Body of pancreas (tissue), 4 donors: ENCODE results near the gene DNM3. TPM values are rescaled to one million over a fixed set of nuclear protein-coding genes. Genes with fewer than 3 reads are reported as not detected.

ENCODE experiments used
- ATAC-seq: fragments of 150-250 bp; one replicate; pipeline ENCODE4 v1.9.1; 2016
- DNase-seq, 4 donors: peaks; one replicate each; pipeline ENCODE4 v3.0.0-alpha.2; 2019
- H3K27ac ChIP-seq, 4 donors: fragments of 200-600 bp; sonication (generic); 1 replicate in 3 of 4; 2 replicates in 1 of 4; pipeline versions ENCODE4 v1.5.1 to v1.6.1; 2016 to 2019; ENCODE audit warnings: mild to moderate bottlenecking in 1 of 4, mixed read lengths in 1 of 4, moderate library complexity in 1 of 4
- H3K27me3 ChIP-seq, 2 donors: fragments of 200-600 bp; sonication (generic); one replicate each; pipeline ENCODE4 v1.6.0; 2016; ENCODE audit warnings: mild to moderate bottlenecking in 1 of 2
- H3K36me3 ChIP-seq, 2 donors: fragments of 200-600 bp; sonication (generic); replicated peaks in 1 of 2; 2 replicates each; pipeline ENCODE4 v1.5.1; 2016; ENCODE audit warnings: low read depth in 2 of 2; ENCODE audit not compliant: insufficient read depth in 1 of 2
- H3K4me1 ChIP-seq: fragments of 200-600 bp; sonication (generic); one replicate; pipeline ENCODE4 v1.6.0; 2016
- H3K4me3 ChIP-seq, 2 donors: fragments of 200-600 bp; sonication (generic); 1 replicate in 1 of 2; 2 replicates in 1 of 2; pipeline ENCODE4 v1.5.1; 2016 to 2019
- H3K9me3 ChIP-seq, 3 donors: fragments of 200-600 bp; sonication (generic); 1 replicate in 2 of 3; 2 replicates in 1 of 3; pipeline ENCODE4 v1.5.1; 2016
- POLR2A ChIP-seq, 3 donors: fragments of 450-650 bp; IDR thresholded peaks; one replicate each; pipeline ENCODE4 v1.6.1; 2016; ENCODE audit warnings: antibody characterized with exemption in 3 of 3, mild to moderate bottlenecking in 2 of 3
- WGBS, 2 donors: methylation state at CpG; one replicate each; pipeline ENCODE4 v1.1.5; 2017; 5-methylcytosine and 5-hydroxymethylcytosine counted together
- intact Hi-C: fragments of 100-400 bp; cut with DNase I; formaldehyde crosslinking; loops from one replicate; pipeline ENCODE4 v1.15.1; 2023
- total RNA-seq, 2 donors: library from RNA; depleted of rRNA; stranded (reverse); fragments of >200 nt; gene quantifications; one replicate each; pipeline ENCODE4 v1.1.0, GENCODE V29; 2016
- TF ChIP-seq, protein P1 (sequence below), 7 experiments: fragments of 450-650 bp in 4 of 7; fragments of 200-600 bp in 3 of 7; sonication (generic) in 3 of 7; IDR thresholded peaks; one replicate each; pipeline ENCODE4 v1.5.1; 2016 to 2019; ENCODE audit warnings: antibody characterized with exemption in 7 of 7

The DNM3 gene
- total RNA-seq, 2 donors from 2014 or later, result 2.9 to 4.0 TPM

DNA sequence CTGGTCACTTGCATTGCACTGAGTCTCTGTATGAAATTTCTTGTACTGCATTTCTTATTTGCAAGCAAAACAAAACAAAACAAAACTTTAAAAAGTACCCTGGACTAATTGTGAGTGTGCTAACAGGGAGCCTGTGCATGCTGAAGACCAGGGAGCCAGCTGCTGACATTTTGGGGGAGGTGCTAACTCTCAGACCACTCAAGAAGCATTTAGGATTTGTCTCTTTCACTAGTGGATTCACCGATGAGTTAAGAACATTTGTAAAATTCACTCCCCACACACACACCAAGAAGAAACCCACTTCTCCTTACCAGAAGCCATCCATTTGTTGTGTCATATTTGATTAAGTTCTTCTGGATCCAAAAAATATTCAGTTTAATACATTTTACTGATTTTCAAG, 483.5 kb downstream of the DNM3 start:
- Histone ChIP-seq H3K36me3 (no peaks in the 10 kb centered on the region), H3K27ac (no peak overlapping the region), H3K4me1 (peaks cover 19% of the 10 kb centered on the region), H3K9me3 (no peaks in the 10 kb centered on the region), H3K27me3 (no peaks in the 10 kb centered on the region), H3K4me3 (no peak overlapping the region)
- TF ChIP-seq, protein P1, sequence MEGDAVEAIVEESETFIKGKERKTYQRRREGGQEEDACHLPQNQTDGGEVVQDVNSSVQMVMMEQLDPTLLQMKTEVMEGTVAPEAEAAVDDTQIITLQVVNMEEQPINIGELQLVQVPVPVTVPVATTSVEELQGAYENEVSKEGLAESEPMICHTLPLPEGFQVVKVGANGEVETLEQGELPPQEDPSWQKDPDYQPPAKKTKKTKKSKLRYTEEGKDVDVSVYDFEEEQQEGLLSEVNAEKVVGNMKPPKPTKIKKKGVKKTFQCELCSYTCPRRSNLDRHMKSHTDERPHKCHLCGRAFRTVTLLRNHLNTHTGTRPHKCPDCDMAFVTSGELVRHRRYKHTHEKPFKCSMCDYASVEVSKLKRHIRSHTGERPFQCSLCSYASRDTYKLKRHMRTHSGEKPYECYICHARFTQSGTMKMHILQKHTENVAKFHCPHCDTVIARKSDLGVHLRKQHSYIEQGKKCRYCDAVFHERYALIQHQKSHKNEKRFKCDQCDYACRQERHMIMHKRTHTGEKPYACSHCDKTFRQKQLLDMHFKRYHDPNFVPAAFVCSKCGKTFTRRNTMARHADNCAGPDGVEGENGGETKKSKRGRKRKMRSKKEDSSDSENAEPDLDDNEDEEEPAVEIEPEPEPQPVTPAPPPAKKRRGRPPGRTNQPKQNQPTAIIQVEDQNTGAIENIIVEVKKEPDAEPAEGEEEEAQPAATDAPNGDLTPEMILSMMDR (IDR thresholded peaks at IDR 0.05), result no peak
- no peak for TF ChIP-seq POLR2A (IDR thresholded peaks at IDR 0.05)
- intact Hi-C loops, result no loop called here
- ATAC-seq (no peak), DNase-seq (no peak)
- WGBS, 2 donors, result 86 to 93% methylated on average over 1 of the region's 1 CpG

DNA sequence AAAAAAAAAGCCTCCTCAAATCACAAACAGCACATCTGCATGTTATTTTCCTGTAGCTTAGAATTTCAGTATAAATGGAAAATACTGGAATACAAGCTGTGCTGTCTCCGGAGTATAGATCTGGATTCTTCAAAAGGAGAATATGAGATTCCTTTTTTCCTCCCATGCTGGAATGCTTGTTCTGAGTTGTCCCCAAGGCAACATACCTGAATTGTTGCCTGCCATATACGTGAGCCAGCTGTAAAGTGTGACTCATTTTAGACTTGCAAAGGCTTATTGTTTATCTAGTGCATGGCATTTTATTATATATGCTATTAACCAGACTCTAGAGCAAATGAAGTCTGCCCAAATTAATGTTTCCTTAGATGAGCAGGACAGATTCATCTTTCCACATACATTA, 484.2 kb downstream of the DNM3 start:
- Histone ChIP-seq H3K4me3 (no peak overlapping the region), H3K9me3 (no peaks in the 10 kb centered on the region), H3K4me1 (peaks cover 19% of the 10 kb centered on the region), H3K27ac (no peak overlapping the region), H3K27me3 (no peaks in the 10 kb centered on the region), H3K36me3 (no peaks in the 10 kb centered on the region)
- 61 to 89% methylated on average over 2 of the region's 2 CpGs for whole genome bisulfite sequencing, 2 donors
- intact Hi-C loops, result no loop called here
- no peak for TF ChIP-seq POLR2A (IDR thresholded peaks at IDR 0.05)
- TF ChIP-seq, protein P1 (IDR thresholded peaks at IDR 0.05), result no peak
- ATAC-seq (no peak), DNase-seq (no peak)

DNA sequence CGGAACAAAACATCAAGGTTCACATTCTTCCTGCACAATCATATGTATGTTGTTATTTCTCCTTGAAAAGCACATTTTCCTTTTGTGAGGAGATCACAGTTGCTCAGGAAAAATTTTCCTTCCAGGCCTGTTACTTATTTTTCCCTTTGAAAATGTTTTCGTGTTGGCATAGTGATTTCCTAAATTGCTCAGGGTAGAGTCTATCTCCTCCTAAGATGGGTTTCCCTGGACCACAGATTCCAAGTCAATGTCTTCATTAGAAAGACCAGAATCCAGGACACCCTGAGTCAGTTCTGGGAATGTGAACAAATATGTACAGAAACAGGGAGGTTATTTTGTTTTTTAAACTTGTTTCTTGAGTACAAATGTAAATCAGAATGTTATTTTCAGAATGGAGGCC, 484.8 kb downstream of the DNM3 start:
- no peak for ATAC-seq
- no peak for DNase-seq
- intact Hi-C loops, result no loop called here
- H3K36me3 ChIP-seq, result no peaks in the 10 kb centered on the region
- WGBS, 2 donors, result 93 to 100% methylated on average over 2 of the region's 2 CpGs
- no peak overlapping the region for H3K27ac ChIP-seq
- H3K4me1 ChIP-seq, result peaks cover 19% of the 10 kb centered on the region
- H3K27me3 ChIP-seq, result no peaks in the 10 kb centered on the region
- TF ChIP-seq, protein P1 (IDR thresholded peaks at IDR 0.05), result no peak
- no peak for TF ChIP-seq POLR2A (IDR thresholded peaks at IDR 0.05)
- H3K4me3 ChIP-seq, result no peak overlapping the region
- no peaks in the 10 kb centered on the region for H3K9me3 ChIP-seq

DNA sequence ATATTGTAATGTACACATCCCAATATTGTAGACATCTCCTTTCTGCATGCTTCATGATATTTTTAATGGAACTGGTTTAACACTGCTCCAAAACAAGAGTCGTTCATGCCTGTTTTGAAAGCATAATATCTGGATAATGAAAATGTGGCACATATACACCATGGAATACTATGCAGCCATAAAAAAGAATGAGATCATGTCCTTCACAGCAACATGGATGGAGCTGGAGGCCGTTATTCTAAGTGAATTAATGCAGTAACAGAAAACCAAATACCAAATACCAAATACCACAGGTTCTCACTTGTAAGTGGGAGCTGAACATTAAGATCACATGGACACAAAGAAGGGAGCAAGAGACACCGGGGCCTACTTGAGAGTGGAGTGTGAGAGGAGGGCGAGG, 487.0 kb downstream of the DNM3 start:
- H3K4me1 ChIP-seq, result peaks cover under 1% of the 10 kb centered on the region
- no peaks in the 10 kb centered on the region for H3K27me3 ChIP-seq
- intact Hi-C loops, result no loop called here
- DNase-seq (no peak), ATAC-seq (no peak)
- WGBS, 2 donors, result 81 to 83% methylated on average over 4 of the region's 4 CpGs
- no peak overlapping the region for H3K27ac ChIP-seq
- H3K9me3 ChIP-seq, result no peaks in the 10 kb centered on the region
- H3K36me3 ChIP-seq, result no peaks in the 10 kb centered on the region
- TF ChIP-seq, protein P1 (IDR thresholded peaks at IDR 0.05), result no peak
- no peak for TF ChIP-seq POLR2A (IDR thresholded peaks at IDR 0.05)
- no peak overlapping the region for H3K4me3 ChIP-seq

DNA sequence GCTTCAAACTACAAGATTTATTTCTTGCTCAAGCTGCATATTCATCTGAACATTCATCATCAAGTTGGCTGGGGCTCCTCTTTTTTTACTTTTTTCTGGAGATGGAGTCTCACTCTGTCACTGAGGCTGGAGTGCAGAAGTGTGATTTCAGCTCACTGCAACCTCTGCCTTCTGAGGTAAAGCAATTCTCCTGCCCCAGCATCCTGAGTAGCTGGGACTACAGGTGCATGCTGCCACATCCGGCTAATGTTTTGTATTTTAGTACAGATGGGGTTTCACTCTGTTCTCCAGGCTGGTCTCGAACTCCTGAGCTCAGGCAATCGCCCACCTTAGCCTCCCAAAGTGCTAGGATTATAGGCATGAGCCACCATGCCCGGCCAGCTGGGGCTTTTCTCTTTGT, 490.9 kb downstream of the DNM3 start:
- no peaks in the 10 kb centered on the region for H3K27me3 ChIP-seq
- TF ChIP-seq POLR2A (IDR thresholded peaks at IDR 0.05), result no peak
- TF ChIP-seq, protein P1 (IDR thresholded peaks at IDR 0.05), result no peak
- H3K27ac ChIP-seq, result no peak overlapping the region
- ATAC-seq, result no peak
- no peaks in the 10 kb centered on the region for H3K36me3 ChIP-seq
- WGBS, 2 donors, result 88 to 94% methylated on average over 4 of the region's 4 CpGs
- intact Hi-C loops, result no loop called here
- no peaks in the 10 kb centered on the region for H3K4me1 ChIP-seq
- H3K9me3 ChIP-seq, result no peaks in the 10 kb centered on the region
- DNase-seq, result no peak
- H3K4me3 ChIP-seq, result no peak overlapping the region
